ENCODE results near the gene ZNF768.

DNA sequence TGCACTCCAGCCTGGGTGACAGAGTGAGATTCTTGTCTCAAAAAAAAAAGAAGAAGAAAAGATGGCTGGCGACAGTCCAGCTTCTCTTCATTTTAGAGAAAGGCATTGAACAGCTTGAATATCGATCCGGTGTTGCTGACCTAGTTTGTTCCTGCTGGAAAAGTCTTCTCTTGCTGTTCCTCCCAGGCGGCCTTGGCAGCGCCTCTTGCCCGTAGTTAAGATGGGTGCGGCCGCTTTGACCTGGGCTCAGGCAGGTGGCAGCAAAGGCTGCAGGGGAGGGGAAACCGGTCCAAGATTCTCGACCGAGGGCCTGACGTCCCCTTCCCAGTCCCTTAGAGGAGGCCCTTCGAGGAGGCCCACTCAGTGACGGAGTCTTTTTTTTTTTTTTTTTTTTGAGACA, 35.7 kb upstream of the ZNF768 start:
- TF ChIP-seq, protein P1, sequence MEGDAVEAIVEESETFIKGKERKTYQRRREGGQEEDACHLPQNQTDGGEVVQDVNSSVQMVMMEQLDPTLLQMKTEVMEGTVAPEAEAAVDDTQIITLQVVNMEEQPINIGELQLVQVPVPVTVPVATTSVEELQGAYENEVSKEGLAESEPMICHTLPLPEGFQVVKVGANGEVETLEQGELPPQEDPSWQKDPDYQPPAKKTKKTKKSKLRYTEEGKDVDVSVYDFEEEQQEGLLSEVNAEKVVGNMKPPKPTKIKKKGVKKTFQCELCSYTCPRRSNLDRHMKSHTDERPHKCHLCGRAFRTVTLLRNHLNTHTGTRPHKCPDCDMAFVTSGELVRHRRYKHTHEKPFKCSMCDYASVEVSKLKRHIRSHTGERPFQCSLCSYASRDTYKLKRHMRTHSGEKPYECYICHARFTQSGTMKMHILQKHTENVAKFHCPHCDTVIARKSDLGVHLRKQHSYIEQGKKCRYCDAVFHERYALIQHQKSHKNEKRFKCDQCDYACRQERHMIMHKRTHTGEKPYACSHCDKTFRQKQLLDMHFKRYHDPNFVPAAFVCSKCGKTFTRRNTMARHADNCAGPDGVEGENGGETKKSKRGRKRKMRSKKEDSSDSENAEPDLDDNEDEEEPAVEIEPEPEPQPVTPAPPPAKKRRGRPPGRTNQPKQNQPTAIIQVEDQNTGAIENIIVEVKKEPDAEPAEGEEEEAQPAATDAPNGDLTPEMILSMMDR (IDR thresholded peaks at IDR 0.05 in 2 of 3, conservative IDR thresholded peaks at IDR 0.05 in 1 of 3; ENCODE audit: borderline replicate concordance in 1 of 3, insufficient read depth in 1 of 3, low read depth in 2 of 3, low read length in 2 of 3) = no peak
- no peak for TF ChIP-seq POLR2A (IDR thresholded peaks at IDR 0.05; ENCODE audit: borderline replicate concordance, extremely low read depth, insufficient read depth, insufficient read length)
- no peak for TF ChIP-seq EZH2phosphoT487 (IDR thresholded peaks at IDR 0.05; ENCODE audit: borderline replicate concordance)
- no peak for TF ChIP-seq EZH2 (IDR thresholded peaks at IDR 0.05)
- no peak for TF ChIP-seq POLR2AphosphoS5 (IDR thresholded peaks at IDR 0.05; ENCODE audit: low read depth, low read length)
- TF ChIP-seq, protein P2, sequence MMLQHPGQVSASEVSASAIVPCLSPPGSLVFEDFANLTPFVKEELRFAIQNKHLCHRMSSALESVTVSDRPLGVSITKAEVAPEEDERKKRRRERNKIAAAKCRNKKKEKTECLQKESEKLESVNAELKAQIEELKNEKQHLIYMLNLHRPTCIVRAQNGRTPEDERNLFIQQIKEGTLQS (IDR thresholded peaks at IDR 0.05) = no peak
- no peak for TF ChIP-seq FOSL1 (IDR thresholded peaks at IDR 0.05; ENCODE audit: low read depth)
- TF ChIP-seq, protein P3, sequence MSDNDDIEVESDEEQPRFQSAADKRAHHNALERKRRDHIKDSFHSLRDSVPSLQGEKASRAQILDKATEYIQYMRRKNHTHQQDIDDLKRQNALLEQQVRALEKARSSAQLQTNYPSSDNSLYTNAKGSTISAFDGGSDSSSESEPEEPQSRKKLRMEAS (IDR thresholded peaks at IDR 0.05) = no peak
- no peak for TF ChIP-seq CEBPB (IDR thresholded peaks at IDR 0.05; ENCODE audit: low read depth)
- no peak for TF ChIP-seq ZFX (IDR thresholded peaks at IDR 0.05)
